Upper lobe of left lung (tissue), 4 donors: ENCODE results near the gene RASAL2.

Experiments
- CTCF ChIP-seq, 6 experiments: fragments of 450-650 bp in 4 of 6; fragments of 200-600 bp in 2 of 6; sonication (generic) in 2 of 6; IDR thresholded peaks; one replicate each; pipeline ENCODE4 v1.5.1; 2016 to 2019; ENCODE audit warnings: antibody characterized with exemption in 6 of 6
- EP300 ChIP-seq, 4 donors: sonication (generic); formaldehyde crosslinking; IDR thresholded peaks; one replicate each; pipeline ENCODE4 v1.5.1; 2017; ENCODE audit warnings: antibody characterized with exemption in 4 of 4, control low read depth in 2 of 4
- POLR2A ChIP-seq, 4 donors: fragments of 450-650 bp; IDR thresholded peaks; one replicate each; pipeline ENCODE4 v1.5.1; 2016 to 2017; ENCODE audit warnings: antibody characterized with exemption in 4 of 4, mild to moderate bottlenecking in 2 of 4
- POLR2AphosphoS5 ChIP-seq, 2 donors: sonication (generic); formaldehyde crosslinking; IDR thresholded peaks; one replicate each; pipeline ENCODE4 v1.5.1; 2017; ENCODE audit warnings: antibody characterized with exemption in 2 of 2

GRCh38 chr1:178492341-178492740 lies 398.4 kb downstream of the RASAL2 start:
- TF ChIP-seq CTCF (IDR thresholded peaks at IDR 0.05), result no peak
- TF ChIP-seq POLR2A (IDR thresholded peaks at IDR 0.05), result no peak
- TF ChIP-seq POLR2AphosphoS5 (IDR thresholded peaks at IDR 0.05), result no peak
- TF ChIP-seq EP300 (IDR thresholded peaks at IDR 0.05), result no peak
